Esophagus muscularis mucosa (tissue), 4 donors: ENCODE results near the gene ORMDL3.

Source experiments
- CTCF ChIP-seq, 3 experiments: fragments of 200-600 bp in 2 of 3; fragments of 450-650 bp in 1 of 3; sonication (generic) in 2 of 3; IDR thresholded peaks; one replicate each; pipeline ENCODE4 v1.5.1; 2017 to 2019; ENCODE audit warnings: antibody characterized with exemption in 3 of 3, mild to moderate bottlenecking in 2 of 3, moderate library complexity in 1 of 3
- EP300 ChIP-seq: sonication (generic); formaldehyde crosslinking; IDR thresholded peaks from one replicate; pipeline ENCODE4 v1.6.1; 2017; ENCODE audit warnings: antibody characterized with exemption
- POLR2A ChIP-seq: fragments of 450-650 bp; IDR thresholded peaks from one replicate; pipeline ENCODE4 v1.6.1; 2017; ENCODE audit warnings: antibody characterized with exemption, moderate library complexity, mild to moderate bottlenecking, low read depth
- POLR2AphosphoS5 ChIP-seq, 2 donors: sonication (generic); formaldehyde crosslinking; IDR thresholded peaks; one replicate each; pipeline ENCODE4 v1.6.1; 2017; ENCODE audit warnings: antibody characterized with exemption in 2 of 2

- TF ChIP-seq POLR2AphosphoS5 (IDR thresholded peaks at IDR 0.05) (no peak), CTCF (IDR thresholded peaks at IDR 0.05) (no peak), POLR2A (no peak), EP300 (no peak)
These were observed 46.1 kb upstream of the ORMDL3 start for GRCh38 chr17:39973496-39973895.
